SH-SY5Y (cell line): ENCODE results near the gene CEBPA.

Experiments
- GATA2 ChIP-seq: IDR thresholded peaks from 2 replicates; pipeline ENCODE4 v1.6.1; 2011; ENCODE audit warnings: mild to moderate bottlenecking, low read depth, low read length
- GATA3 ChIP-seq: IDR thresholded peaks from 2 replicates; pipeline ENCODE4 v1.6.1; 2011; ENCODE audit warnings: low read depth, mild to moderate bottlenecking, low read length, moderate library complexity

GRCh38 chr19:33263325-33264023 is 38.9 kb downstream of the CEBPA start:
- TF ChIP-seq GATA3 (no peak), GATA2 (no peak)
